GM12878 (cell line): ENCODE data around the gene CA10.

Source experiments
- CBX5 ChIP-seq: sonication (generic); IDR thresholded peaks from 2 replicates; pipeline ENCODE4 v1.6.1; 2016; ENCODE audit warnings: low read depth, moderate library complexity, mild to moderate bottlenecking, inconsistent platforms
- CTCF ChIP-seq, 3 experiments: IDR thresholded peaks in 2 of 3; conservative IDR thresholded peaks in 1 of 3; 2 replicates each; pipeline ENCODE4 v1.5.1; 2011; ENCODE audit warnings: low read depth in 3 of 3, low read length in 3 of 3, mild to moderate bottlenecking in 3 of 3, control low read depth in 2 of 3, moderate library complexity in 2 of 3, inconsistent platforms in 1 of 3, mixed read lengths in 1 of 3; ENCODE audit not compliant: control insufficient read depth in 2 of 3, insufficient read depth in 1 of 3; ENCODE audit errors: extremely low read depth in 1 of 3
- RFX5 ChIP-seq: IDR thresholded peaks from 2 replicates; pipeline ENCODE4 v1.6.1; 2011; ENCODE audit warnings: low read depth, low read length, improper control_type of control experiment
- ZZZ3 ChIP-seq: IDR thresholded peaks from 2 replicates; pipeline ENCODE4 v1.6.1; 2011; ENCODE audit warnings: low read depth; ENCODE audit not compliant: control insufficient read depth, insufficient read length
- TF ChIP-seq, protein P1 (sequence below): IDR thresholded peaks from 2 replicates; pipeline ENCODE4 v1.6.1; 2012; ENCODE audit warnings: improper control_type of control experiment, low read depth, low read length; ENCODE audit not compliant: insufficient replicate concordance

DNA sequence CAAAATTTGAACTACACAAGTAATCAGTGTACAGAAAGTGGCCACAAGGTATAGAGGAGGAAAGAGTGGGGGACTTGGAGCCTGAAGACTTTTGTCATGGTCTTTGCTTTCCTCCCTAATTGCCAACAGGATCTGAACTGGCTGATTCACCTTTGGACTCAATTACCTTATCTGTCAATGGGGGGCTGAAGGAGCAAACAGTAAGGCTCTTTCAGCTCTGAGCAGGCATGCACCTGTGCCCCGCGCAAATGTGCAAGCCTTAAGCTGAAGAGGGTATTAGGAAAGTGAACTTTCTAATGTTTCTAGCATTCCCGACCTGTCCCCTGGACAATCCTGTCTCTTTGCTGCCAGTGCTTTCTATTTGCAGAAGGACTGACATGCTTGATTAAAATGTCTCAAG, 302.7 kb downstream of the CA10 start:
- no peak for TF ChIP-seq RFX5
- TF ChIP-seq, protein P1, sequence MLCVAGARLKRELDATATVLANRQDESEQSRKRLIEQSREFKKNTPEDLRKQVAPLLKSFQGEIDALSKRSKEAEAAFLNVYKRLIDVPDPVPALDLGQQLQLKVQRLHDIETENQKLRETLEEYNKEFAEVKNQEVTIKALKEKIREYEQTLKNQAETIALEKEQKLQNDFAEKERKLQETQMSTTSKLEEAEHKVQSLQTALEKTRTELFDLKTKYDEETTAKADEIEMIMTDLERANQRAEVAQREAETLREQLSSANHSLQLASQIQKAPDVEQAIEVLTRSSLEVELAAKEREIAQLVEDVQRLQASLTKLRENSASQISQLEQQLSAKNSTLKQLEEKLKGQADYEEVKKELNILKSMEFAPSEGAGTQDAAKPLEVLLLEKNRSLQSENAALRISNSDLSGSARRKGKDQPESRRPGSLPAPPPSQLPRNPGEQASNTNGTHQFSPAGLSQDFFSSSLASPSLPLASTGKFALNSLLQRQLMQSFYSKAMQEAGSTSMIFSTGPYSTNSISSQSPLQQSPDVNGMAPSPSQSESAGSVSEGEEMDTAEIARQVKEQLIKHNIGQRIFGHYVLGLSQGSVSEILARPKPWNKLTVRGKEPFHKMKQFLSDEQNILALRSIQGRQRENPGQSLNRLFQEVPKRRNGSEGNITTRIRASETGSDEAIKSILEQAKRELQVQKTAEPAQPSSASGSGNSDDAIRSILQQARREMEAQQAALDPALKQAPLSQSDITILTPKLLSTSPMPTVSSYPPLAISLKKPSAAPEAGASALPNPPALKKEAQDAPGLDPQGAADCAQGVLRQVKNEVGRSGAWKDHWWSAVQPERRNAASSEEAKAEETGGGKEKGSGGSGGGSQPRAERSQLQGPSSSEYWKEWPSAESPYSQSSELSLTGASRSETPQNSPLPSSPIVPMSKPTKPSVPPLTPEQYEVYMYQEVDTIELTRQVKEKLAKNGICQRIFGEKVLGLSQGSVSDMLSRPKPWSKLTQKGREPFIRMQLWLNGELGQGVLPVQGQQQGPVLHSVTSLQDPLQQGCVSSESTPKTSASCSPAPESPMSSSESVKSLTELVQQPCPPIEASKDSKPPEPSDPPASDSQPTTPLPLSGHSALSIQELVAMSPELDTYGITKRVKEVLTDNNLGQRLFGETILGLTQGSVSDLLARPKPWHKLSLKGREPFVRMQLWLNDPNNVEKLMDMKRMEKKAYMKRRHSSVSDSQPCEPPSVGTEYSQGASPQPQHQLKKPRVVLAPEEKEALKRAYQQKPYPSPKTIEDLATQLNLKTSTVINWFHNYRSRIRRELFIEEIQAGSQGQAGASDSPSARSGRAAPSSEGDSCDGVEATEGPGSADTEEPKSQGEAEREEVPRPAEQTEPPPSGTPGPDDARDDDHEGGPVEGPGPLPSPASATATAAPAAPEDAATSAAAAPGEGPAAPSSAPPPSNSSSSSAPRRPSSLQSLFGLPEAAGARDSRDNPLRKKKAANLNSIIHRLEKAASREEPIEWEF, result no peak
- no peak for TF ChIP-seq CTCF (IDR thresholded peaks at IDR 0.05 in 2 of 3, conservative IDR thresholded peaks at IDR 0.05 in 1 of 3; ENCODE audit: control insufficient read depth in 2 of 3, extremely low read depth in 1 of 3, insufficient read depth in 1 of 3, low read depth in 3 of 3, low read length in 3 of 3)
- no peak for TF ChIP-seq CBX5
- no peak for TF ChIP-seq ZZZ3
